HG03469 (cell line): Measurements from ENCODE around the gene BANP.

ENCODE experiments used
- ATAC-seq: cut with Tn5 transposase; IDR thresholded peaks from one replicate; pipeline ENCODE4 v1.9.1; 2021; ENCODE audit warnings: mild to moderate bottlenecking, moderate library complexity, moderate number of reproducible peaks; ENCODE audit not compliant: unreplicated experiment

BANP gene

DNA sequence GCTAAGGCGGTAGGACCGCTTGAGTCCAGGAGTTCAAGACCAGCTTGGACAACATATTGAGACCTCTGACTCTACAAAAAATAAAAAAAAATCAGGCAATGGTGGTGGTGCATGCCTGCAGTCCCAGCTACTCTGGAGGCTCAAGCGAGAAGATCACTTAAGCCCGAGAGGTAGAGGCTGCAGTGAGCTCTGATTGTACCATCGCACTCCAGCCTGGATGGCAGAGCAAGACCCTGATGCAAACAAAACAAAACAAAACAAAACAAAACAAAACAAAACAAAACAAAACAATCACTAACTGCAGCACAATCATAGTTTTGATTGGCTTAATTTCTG lies 2.5 kb upstream of the BANP start:
- ATAC-seq = no peak

DNA sequence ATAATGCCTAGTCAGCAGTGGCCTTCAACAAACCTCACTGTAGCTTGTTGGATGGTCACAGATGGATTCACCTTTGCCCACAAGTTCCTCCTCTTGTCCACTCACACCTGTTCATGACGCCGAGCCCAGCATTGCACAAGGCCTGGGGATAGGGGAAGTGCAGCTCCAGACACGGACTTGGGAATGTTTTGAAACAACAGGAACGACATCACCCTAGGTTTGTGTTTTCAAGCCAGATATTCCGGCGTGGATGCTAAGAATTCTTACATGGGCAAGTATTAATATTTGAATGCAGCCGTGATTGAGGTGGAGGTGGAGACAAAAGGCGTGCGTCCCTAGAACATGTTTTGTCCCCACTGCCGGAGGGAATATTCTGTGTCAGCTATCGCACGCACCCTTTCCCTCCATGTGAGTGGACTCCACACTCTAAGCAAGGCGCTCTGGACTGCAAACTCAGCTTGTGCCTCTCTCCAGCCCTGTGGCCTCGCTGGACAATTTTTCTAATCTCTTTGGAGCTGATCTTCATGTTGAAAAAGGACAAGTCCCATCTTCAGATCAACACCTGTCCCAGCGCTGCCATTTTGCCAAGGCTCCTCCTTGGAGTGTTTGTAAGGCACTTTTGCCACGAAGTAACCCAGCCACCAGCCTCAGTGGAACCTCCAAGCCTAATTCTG lies 2.0 kb upstream of the BANP start:
- ATAC-seq = no peak

DNA sequence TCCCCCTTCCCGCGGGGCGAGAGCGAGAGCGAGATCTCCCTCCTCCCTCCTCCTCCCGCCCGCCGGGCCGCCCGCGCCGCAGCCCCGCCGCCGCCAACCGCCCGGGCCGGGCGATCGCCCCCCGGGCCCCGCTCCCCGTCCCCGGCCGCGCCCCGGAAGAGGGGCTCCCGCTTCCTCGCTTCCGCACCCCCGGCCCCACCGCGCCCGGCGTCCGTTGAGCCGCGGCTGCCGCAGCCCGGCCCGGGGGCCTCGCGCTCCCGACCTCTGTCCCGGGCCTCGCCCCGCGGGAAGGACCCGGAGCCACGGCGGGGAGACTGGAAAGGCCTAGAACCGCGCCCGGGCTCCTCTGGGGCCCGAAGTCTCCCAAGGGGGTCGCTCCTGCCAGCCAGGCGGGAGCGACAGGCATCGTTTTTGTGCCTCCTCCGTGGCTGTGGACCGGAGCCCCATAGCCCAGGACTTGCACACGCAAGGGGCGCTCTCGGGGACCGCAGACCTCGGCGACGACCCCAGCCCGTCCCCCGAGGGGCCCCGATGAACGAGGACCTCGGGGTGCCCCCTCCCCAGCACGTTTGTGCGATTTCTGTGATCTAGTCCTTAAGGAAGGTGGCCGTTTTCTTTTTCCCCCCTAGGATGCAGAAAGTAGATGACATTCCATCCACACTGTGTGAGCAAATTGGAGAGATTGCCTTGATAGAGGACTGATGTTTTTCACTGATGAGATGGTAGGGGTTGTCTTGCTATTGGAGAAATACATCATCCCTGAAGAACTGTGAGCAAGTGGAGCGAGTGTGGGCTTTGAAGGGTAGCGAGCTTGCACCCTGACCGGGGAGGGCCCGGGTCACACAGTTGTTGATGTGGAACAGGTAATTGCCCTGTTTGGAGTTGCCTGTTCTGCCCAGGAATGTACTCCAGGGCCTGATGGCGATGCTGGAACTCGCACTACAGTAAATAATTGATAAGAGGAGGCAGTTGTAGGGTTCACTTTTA lies 611 bp downstream of the BANP start:
- no peak for ATAC-seq

DNA sequence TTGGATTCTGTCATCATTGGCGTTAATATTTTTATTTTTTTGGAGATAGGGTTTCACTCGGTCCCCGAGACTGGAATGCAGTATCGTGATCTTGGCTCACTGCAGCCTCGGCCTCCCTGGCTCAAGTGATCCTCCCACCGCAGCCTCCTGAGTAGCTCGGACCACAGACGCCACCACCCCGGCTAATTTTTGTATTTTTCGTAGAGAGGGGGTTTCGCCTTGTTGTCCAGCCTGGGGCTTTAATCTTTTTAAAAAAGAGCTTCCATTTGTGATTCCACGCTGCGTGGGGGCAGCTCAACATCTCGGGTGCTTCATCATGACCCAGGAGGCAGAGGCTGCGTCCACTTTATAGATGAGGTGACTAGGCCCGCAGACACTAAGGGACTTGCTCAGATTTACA lies 1.5 kb downstream of the BANP start:
- no peak for ATAC-seq

DNA sequence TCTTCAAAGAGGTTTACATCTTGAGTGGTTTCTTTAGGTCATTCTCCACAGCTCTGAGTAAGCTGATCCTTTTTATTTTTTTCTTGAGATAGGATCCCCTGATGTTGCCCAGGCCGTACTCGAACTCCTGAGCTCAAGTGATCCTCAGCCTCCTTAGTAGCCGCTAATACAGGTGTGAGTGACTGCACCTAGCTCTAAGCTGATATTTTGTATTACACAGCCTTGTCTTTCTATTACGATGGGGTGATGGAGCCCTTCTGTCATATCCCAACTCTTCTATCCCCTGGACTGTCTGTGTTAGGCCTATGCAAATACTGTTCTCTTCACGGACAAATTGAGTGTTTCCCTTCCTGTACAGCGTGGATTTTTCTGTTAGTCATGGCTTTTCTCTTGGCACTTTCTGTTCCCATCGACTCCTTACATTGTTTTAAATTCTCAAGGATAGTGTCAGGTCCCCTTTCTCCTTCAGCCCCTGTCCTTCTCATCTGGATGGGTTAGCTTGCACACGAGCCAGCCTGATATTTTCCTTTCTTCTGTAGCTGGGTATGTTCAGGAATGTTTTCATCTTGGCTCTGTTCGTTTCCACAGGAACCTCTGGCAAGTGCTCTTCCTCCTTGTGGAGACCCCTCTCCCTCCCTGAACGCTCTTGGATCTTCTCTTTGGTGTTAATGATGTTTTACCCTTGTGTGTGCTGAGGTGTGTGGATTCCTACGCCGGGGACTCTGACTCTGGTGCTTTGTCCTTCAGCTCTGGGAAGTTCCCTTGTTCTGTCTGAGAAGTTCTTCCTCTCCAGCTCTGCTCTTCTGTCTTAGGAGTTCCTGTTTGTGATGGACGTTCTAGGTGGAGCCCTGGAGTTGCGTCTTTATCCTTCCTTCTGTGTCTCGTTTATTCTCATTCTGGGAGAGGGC lies 2.3 kb downstream of the BANP start:
- ATAC-seq = no peak

DNA sequence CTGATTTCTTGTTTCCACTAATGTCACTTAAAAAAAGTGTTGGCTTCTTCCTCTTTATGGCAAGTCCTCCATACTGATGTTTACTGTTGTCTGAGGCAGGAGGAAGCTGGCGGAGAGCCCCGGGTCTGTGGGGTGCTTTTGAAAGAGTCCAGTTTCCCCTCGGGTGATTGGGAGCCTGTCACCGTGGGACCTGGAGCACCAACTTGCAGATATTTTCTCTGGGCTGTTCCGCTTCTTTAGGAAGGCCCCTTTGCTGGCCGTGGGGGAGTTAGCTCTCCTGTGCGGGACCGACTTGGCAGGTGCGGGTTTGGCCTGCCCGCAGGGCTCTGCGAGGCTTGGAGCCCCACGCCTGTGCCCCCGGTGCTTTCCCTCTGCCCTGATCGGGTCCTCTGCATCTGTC lies 3.1 kb downstream of the BANP start:
- ATAC-seq = no peak

DNA sequence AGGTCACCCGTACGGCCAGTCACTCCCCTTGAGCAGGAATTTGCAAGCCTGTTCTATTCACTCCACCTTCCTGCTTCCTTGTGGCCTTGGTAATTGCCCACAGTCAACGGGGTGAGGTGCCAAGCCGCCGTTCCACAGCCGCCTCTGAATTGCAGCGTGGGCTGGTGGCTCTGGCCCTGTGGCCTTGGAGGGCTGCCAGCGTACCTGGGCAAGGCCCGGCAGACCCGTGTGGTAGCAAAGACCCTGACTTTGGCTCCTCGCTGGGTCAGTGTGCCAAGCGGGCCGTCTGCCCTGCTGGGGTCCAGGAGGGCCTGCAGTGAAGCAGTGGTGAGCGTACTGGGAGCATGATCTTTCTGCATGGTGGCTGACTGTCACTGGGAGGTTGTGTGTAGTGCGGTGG lies 3.6 kb downstream of the BANP start:
- no peak for ATAC-seq

DNA sequence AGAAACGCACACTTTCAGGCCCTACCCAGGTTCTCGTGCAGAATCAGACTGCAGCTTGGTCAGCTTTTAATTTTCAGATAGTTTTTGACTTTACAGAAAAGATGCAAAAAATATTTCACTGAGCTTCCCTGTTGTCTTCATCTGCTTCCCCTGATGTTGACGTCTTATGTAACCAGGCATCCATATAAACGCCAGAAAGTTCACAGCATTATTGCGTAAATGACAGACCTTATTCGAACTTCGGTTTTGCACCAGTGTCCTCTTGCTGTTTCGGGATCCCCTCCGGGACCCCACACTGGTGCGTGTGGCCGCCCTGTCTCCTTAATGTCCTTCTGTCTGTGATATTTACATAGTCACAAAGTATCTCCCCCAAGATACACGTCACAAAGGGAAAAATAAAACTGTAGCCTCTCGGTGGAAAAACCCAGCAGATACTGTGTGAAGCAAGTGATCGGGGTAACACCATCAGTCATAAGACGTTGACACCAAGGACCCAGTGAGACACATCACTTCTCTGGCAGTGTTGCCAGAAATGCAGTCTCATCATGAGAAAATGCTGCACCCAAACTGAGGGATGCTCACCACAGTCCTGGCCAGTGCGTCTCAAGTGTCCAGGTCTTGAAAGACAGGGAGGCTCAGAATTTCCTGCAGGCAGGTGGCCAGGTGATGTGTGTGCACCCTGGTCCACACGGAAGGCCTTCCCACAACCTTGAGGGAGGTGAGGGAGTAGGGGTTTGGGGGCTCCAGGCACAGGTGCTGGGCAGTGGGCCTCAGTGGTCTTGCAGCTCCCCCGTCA lies 4.3 kb downstream of the BANP start:
- no peak for ATAC-seq

DNA sequence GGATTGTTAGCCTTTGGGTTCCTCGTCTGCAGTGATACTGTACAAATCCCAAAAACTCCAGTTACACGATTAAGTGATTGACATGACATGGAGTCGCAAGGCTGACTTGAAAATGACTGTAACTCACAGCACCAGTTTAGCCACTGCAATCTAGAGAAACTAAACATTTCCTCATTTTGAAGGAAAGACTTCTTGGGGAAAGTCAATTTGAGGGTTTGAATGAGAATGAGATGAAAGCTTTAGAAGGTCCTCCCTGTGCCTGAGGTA lies 4.8 kb downstream of the BANP start:
- ATAC-seq = no peak

DNA sequence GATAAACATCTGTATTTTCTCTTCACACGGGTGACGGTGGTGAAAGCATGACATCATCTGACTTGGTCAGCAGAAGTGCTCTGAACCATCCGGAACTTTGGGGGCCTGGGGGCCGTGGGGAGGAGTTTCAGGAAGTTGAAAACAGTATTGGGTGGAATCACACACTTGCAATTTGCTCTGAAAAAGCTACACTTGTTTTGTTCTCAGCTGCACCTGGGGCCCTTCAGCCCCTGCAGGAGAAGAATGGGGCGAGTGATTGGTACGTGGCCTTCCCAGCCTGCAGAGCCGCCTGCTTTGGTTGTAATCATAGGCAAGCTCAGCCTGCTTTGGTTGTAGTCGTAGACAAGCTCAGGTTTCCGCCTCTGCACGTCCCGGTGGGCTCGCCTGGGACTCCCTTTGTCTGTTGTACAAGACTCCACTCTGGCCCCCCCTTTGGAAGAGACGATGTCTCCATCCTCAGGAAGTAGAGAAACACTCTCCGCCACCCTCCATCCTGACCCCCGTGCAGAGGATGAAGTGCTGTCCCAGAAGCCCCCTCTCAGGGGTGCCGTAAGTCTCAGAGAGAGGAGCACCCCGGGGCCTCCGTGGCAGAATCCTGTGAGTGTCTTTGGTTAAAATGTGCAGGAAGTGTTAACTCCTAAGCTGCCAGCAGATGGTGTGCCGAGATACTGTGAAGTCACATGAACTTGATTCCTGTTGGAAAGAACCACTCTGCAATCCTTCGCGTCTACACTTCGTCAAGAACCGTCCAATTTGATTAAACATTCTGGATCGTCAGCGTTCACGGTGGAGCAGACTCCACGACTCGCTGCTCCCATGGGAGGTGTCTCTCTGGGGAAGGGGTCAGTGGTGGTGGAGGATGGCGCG lies 5.4 kb downstream of the BANP start:
- no peak for ATAC-seq

DNA sequence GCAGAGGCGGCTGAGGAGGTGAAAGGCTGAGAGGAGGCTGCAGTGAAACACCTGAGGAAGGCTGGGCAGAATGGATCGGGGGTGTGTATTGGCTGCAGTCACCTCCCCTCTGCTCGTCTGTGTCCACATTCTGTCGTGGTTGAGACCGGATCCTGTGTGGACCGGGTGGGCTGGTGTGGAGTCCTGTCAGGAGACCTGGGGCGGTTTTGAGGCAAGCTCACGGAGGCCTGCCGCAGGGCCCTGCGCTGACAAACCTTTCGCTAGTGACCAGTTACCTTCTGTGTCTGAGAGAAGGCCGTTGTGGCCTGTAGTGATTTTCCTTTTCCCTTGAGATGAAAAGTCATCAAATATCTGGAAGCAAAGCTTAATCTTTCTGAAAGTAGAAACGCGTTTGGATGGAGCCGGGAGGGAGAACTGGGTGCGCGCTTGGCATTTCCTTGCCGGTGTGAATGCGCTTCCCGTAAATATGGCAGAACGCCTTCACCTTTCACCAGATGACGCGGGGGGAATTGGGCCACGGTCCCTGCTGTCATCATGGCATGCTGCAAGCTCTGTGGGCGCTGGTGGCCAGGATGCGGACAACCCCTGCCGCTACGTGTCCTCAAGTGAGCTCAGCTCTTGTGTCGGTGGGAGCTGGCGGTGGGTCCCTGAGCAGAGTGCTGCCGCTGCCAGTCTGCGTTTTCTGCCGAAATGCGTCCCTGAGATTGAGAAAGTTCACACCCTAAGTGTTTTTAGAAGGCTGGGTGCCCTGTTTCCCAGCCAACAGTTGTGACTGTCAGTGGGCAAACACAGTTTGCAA lies 6.3 kb downstream of the BANP start:
- ATAC-seq = no peak

DNA sequence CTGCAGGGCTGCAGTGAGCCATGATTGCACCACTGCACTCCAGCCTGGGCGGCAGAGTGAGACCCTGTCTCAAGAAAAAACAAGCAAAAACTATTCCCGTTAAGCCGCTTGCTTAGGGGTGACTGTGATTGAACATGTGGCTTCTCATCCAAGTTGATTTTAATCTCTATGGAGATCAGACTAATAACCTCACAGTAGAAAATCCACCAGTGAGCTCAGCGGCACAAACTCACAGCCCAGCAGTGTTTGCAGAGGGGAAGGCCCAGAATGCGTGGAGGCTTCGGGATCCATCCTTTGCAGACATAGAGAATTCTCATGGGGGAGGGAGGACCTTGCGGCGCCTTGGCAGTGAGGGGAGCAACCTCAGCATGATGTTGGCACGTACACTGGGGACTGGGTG lies 7.4 kb downstream of the BANP start:
- ATAC-seq = no peak

DNA sequence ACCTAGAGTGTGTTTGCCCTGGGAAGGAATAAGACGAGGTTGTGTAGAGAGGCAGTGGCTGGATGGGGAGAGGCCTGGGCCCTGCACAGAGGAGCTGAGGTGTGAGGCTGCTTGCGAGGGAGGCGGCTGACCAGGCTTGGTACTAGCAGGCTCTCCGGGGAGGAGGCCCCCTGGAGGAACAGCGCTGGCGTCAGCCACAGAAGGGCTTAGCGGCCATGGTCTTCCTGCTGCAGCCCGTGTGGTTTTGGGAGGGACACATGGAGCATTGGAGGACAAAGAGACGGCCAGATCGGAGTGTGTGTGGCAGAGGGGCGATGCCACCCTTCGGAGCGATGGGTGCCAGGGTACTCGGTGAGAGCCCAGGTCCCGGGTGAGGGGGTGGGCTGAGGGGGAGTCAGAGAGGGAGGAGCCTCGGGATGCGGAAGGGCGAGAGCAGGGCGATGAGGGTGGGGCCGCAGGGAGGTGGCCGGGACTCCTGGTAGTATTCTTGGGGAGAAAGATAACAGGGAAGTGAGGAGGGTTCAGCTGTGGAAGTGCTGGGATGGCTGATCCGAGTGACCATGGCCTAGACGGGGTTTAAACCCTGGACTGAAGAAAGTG lies 8.3 kb downstream of the BANP start:
- ATAC-seq = no peak

DNA sequence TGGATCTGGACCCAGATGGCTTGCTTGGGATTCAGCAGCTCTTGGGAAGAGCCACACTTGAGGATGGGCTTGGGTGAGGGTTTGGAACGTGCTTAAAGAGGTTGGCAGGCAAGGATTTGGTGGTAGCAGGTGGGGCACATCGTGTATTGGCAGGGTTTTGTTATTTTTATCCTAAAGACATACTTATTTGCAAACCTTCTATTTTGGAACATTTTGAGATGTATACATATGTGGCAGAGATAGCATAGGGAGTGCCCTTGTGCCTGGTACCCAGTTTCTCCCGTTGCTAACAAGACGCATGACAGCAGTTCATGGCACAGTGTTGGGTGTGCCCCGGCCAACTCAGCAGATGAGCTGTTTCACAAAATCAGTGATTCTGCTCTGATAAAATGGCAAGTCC lies 9.1 kb downstream of the BANP start:
- no peak for ATAC-seq

DNA sequence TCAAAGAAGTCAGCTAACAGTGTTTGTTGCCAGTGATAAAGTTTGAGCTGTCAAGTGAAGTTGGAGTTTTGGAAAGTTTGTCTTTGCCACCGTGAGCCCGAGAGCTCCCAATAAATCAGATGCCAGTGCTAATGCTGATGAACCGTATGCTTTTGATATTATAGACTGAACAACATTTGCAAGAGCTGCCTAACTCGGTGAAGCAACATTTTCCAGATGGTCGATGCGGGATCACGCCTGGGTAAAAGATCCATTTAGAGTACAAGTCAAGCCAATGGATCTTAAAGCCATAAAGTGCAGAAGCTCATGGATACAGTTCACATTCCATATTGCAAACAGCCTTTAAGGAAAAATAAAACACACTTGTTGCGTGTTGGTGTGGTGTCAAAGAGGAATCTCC lies 9.6 kb downstream of the BANP start:
- ATAC-seq = no peak

DNA sequence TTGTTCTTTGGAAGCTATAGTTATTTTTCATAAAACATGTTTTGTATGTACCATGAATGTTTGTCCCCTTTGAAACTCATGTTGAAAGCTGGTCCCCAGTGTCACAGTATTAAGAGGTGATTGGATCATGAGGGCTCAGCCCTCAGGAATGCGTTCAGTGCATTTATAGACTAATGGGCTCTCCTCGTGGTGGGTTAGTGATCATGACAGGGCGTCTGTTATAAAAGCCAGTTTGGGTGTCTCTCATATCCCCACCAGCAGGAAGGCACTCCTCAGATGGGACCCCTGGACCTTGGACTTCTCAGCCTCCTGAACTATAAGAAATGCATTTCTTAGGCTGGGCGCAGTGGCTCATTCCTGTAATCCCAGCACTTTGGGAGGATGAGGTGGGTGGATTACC lies 10.4 kb downstream of the BANP start:
- no peak for ATAC-seq

DNA sequence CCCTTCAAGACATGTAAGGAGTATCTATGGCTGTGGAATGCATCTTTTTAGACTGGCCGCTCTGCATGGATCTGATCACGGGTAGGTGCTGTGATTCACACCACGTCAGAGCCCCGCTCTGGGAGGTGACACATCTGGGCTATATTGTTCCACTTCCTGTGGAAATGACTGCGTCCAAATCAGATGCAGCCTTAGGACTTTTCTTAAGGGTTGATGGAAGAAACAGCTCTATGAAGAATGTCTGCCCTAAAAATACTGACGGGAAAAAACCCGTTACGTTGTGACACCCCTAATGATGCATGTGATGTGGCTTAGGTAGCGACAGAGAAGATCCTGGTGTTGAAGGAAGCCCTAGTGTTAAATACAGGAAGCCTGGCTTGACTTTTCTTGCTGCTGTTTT lies 12.2 kb downstream of the BANP start:
- no peak for ATAC-seq

DNA sequence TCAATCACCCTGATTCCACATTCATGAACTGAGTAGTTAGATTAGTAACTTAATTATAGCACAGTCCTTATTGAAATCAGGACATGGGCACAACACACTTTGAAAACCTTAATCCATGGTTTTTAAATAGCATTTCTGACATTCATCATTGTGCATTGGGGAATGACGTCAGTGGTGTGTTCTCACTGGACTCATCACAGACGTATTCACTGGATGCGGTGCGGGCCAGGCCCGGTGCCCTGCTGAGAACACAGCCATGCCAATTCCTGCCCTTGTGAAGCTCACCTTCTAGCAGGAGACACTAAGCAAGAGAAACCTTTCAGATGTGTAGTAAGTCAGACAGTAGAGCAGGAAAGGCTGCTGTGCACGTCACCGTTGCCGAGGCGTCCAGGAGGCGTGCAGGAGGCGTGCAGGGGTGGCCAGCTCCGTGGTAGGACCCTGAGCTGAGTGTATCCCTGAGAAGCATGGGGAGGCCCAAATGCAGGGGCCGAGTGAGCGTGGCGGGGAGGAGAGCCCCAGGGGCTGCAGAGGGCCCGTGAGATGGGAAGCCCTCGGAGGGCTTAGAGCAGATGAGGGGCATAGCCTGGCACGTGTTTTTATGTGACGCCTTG lies 12.9 kb downstream of the BANP start:
- no peak for ATAC-seq
